ENCODE measurements around the gene FYN. TPM values are rescaled to one million over a fixed set of nuclear protein-coding genes. Genes with fewer than 3 reads are reported as not detected.

The FYN gene
- total and polyA plus RNA-seq, 2 of the 13 experiments (the other 11 are each of a cell fraction or from before 2014, with no cell fraction given), result 15.5 to 24.6 TPM

DNA sequence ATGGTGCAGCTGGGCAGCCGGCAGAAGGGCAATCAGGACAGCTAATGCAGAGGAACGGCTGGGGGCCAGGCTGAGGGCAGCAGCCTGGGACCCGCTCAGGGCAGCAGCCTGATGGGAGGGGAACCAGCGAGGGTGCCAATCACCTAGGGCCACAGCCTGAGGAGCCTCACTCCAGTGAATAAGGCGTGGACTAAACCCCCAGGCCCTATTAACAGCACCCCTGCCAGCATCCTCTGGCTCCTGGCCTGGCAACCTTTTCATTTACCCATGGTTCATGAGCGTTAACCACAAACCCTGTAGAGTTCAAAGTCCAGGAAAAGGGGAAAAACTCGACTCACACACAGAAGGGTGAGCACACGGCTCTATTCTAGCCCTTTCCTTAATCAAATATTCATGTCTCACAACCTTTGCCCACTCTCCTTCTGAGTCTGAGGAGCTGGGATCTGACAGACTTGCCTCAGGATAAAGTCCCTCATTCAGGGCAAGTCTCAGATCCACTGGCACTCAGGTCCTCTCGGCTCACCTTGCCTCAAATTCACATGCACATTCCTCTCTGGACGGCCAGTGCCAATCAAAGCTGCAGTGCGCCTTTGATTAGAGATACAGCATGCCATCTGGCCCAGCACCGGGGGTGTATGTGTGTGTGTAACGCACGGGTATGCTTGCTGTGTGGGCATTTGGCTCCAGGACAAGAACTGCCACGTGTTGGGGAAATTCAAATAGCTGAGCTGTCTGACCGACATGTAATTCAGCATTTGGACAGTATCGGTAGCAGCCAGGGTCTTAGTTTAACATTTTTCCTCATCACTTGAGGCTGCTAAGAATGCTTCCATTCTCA, 180.7 kb downstream of the FYN start (continued):
- TF ChIP-seq, protein P1, sequence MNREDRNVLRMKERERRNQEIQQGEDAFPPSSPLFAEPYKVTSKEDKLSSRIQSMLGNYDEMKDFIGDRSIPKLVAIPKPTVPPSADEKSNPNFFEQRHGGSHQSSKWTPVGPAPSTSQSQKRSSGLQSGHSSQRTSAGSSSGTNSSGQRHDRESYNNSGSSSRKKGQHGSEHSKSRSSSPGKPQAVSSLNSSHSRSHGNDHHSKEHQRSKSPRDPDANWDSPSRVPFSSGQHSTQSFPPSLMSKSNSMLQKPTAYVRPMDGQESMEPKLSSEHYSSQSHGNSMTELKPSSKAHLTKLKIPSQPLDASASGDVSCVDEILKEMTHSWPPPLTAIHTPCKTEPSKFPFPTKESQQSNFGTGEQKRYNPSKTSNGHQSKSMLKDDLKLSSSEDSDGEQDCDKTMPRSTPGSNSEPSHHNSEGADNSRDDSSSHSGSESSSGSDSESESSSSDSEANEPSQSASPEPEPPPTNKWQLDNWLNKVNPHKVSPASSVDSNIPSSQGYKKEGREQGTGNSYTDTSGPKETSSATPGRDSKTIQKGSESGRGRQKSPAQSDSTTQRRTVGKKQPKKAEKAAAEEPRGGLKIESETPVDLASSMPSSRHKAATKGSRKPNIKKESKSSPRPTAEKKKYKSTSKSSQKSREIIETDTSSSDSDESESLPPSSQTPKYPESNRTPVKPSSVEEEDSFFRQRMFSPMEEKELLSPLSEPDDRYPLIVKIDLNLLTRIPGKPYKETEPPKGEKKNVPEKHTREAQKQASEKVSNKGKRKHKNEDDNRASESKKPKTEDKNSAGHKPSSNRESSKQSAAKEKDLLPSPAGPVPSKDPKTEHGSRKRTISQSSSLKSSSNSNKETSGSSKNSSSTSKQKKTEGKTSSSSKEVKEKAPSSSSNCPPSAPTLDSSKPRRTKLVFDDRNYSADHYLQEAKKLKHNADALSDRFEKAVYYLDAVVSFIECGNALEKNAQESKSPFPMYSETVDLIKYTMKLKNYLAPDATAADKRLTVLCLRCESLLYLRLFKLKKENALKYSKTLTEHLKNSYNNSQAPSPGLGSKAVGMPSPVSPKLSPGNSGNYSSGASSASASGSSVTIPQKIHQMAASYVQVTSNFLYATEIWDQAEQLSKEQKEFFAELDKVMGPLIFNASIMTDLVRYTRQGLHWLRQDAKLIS (CRISPR knock-in tag; IDR thresholded peaks at IDR 0.05), result no peak
- no peak for TF ChIP-seq ZSCAN29 (CRISPR knock-in tag; conservative IDR thresholded peaks at IDR 0.05)
- TF ChIP-seq ZNF530 (CRISPR knock-in tag; IDR thresholded peaks at IDR 0.05; ENCODE audit: low read depth), result no peak
- TF ChIP-seq ZKSCAN8 (CRISPR knock-in tag; IDR thresholded peaks at IDR 0.05; ENCODE audit: borderline replicate concordance), result no peak
- no peak for TF ChIP-seq NR3C1 (CRISPR knock-in tag; IDR thresholded peaks at IDR 0.05)
- TF ChIP-seq ZNF136 (CRISPR knock-in tag; IDR thresholded peaks at IDR 0.05; ENCODE audit: low read depth), result no peak
- peak; percentile 26; the same call in 1 of the 2 replicates for TF ChIP-seq KAT8 (CRISPR knock-in tag; IDR thresholded peaks at IDR 0.05)
- TF ChIP-seq NFIB (CRISPR knock-in tag; IDR thresholded peaks at IDR 0.05; ENCODE audit: borderline replicate concordance), result no peak
- 0 out of 2 replicates have a peak, but pooled peaks have one; percentile 10 for TF ChIP-seq MIER2 (CRISPR knock-in tag; IDR thresholded peaks at IDR 0.05)
- no peak for TF ChIP-seq MAFF (IDR thresholded peaks at IDR 0.05; ENCODE audit: low read depth, low read length)
- no peak for TF ChIP-seq CEBPG (CRISPR knock-in tag; IDR thresholded peaks at IDR 0.05)
- TF ChIP-seq RFXAP (CRISPR knock-in tag; IDR thresholded peaks at IDR 0.05; ENCODE audit: borderline replicate concordance), result no peak
- TF ChIP-seq ZBTB25 (CRISPR knock-in tag; IDR thresholded peaks at IDR 0.05), result no peak
- TF ChIP-seq, protein P2, sequence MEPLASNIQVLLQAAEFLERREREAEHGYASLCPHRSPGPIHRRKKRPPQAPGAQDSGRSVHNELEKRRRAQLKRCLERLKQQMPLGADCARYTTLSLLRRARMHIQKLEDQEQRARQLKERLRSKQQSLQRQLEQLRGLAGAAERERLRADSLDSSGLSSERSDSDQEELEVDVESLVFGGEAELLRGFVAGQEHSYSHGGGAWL (CRISPR knock-in tag; IDR thresholded peaks at IDR 0.05), result no peak
- TF ChIP-seq ZKSCAN1 (IDR thresholded peaks at IDR 0.05; ENCODE audit: low read length), result no peak
- TF ChIP-seq, protein P3, sequence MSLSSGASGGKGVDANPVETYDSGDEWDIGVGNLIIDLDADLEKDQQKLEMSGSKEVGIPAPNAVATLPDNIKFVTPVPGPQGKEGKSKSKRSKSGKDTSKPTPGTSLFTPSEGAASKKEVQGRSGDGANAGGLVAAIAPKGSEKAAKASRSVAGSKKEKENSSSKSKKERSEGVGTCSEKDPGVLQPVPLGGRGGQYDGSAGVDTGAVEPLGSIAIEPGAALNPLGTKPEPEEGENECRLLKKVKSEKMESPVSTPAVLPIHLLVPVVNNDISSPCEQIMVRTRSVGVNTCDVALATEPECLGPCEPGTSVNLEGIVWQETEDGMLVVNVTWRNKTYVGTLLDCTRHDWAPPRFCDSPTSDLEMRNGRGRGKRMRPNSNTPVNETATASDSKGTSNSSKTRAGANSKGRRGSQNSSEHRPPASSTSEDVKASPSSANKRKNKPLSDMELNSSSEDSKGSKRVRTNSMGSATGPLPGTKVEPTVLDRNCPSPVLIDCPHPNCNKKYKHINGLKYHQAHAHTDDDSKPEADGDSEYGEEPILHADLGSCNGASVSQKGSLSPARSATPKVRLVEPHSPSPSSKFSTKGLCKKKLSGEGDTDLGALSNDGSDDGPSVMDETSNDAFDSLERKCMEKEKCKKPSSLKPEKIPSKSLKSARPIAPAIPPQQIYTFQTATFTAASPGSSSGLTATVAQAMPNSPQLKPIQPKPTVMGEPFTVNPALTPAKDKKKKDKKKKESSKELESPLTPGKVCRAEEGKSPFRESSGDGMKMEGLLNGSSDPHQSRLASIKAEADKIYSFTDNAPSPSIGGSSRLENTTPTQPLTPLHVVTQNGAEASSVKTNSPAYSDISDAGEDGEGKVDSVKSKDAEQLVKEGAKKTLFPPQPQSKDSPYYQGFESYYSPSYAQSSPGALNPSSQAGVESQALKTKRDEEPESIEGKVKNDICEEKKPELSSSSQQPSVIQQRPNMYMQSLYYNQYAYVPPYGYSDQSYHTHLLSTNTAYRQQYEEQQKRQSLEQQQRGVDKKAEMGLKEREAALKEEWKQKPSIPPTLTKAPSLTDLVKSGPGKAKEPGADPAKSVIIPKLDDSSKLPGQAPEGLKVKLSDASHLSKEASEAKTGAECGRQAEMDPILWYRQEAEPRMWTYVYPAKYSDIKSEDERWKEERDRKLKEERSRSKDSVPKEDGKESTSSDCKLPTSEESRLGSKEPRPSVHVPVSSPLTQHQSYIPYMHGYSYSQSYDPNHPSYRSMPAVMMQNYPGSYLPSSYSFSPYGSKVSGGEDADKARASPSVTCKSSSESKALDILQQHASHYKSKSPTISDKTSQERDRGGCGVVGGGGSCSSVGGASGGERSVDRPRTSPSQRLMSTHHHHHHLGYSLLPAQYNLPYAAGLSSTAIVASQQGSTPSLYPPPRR (CRISPR knock-in tag; IDR thresholded peaks at IDR 0.05; ENCODE audit: borderline replicate concordance), result 0 out of 2 replicates have a peak, but pooled peaks have one; percentile 15
- TF ChIP-seq, protein P4, sequence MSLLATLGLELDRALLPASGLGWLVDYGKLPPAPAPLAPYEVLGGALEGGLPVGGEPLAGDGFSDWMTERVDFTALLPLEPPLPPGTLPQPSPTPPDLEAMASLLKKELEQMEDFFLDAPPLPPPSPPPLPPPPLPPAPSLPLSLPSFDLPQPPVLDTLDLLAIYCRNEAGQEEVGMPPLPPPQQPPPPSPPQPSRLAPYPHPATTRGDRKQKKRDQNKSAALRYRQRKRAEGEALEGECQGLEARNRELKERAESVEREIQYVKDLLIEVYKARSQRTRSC (CRISPR knock-in tag; IDR thresholded peaks at IDR 0.05; ENCODE audit: low read depth), result no peak
- TF ChIP-seq XBP1 (CRISPR knock-in tag; IDR thresholded peaks at IDR 0.05), result no peak
- peak; percentile 40; the same call in 1 of the 2 replicates for TF ChIP-seq CBFB (CRISPR knock-in tag; IDR thresholded peaks at IDR 0.05)

All from HepG2 (cell line).